ENCODE data around the gene STIM1. TPM values are rescaled to one million over a fixed set of nuclear protein-coding genes. Genes with fewer than 3 reads are reported as not detected.
A peak's percentile ranks its signal among the peaks of the same experiment; 100 is the strongest.

The STIM1 gene
- total RNA-seq, 1 experiment from 2014 or later: 55.1 TPM

DNA sequence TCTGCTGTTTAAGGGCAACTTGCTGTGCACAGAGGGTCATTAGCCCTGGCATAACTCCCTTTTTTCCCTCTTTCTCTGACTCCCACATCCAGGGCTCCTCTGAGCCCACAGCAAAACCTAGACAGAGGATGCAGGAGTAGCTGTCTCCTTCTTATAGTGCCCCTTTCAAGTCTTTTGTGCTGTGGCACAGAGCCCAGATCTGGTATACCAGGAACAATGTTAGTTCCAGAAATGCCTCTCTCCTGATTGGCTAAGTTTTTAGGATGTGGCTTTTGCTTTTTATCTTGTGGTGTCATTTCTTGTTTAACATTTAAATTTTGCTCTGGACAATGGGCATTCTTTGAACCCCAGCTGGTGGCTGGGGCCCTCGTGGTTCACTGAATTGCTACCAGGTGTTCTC, 213.5 kb downstream of the STIM1 start:
- no peak for TF ChIP-seq CTCF (IDR thresholded peaks at IDR 0.05; ENCODE audit: insufficient read depth in 1 of 2, low read depth in 1 of 2, low read length in 1 of 2, severe bottlenecking in 1 of 2, unreplicated experiment in 1 of 2)
- Mint-ChIP-seq H3K27me3 (ENCODE audit: insufficient read depth, unreplicated experiment) (no peaks in the 10 kb centered on the region), H3K36me3 (ENCODE audit: insufficient read depth, unreplicated experiment) (peaks cover under 1% of the 10 kb centered on the region), H3K9me3 (ENCODE audit: unreplicated experiment) (no peaks in the 10 kb centered on the region), H3K27ac (ENCODE audit: unreplicated experiment) (no peak overlapping the region), H3K4me1 (ENCODE audit: low read depth, unreplicated experiment) (peaks cover 26% of the 10 kb centered on the region), H3K4me3 (ENCODE audit: unreplicated experiment) (no peak overlapping the region)
- BruUV-seq (replicated peaks): no TSS peak
- Histone ChIP-seq H3K27me3 (replicated peaks; ENCODE audit: control insufficient read depth, insufficient read depth, low read length) (no peaks in the 10 kb centered on the region), H3K4me3 (ENCODE audit: low read depth, low read length) (no peak overlapping the region), H3K36me3 (ENCODE audit: control insufficient read depth, insufficient read depth, low read length) (no peaks in the 10 kb centered on the region), H3K4me1 (peaks cover 19% of the 10 kb centered on the region; the same call in 1 of the 2 replicates), H3K9me3 (no peaks in the 10 kb centered on the region)
- ChIA-PET POLR2A (no interaction called here), CTCF (interaction anchor here (1.7 kb wide), 2 partner anchors 214 to 220 kb away, joined by 3 to 7 read pairs; partner anchors contain the start of gene STIM1)
- no peak for DNase-seq
- intact Hi-C loops (cut with micrococcal nuclease; ENCODE audit: unreplicated experiment): no loop called here

DNA sequence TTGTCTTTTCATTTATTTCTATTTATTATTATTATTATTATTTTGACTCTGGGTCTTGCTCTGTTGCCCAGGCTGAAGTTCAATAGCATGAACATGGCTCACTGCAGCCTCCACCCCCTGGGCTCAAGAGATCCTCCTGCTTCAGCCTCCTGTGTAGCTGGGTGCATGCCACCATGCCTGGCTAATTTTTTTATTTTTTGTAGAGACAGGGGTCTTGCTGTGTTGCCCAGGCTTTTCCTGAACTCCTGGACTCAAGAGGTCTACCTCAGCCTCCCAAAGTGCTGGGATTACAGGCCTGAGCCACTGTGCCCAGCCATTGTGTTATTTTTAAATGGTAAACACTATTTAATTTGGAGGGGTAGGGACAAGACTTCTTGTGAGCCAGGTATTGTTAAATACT, 215.9 kb downstream of the STIM1 start:
- Histone ChIP-seq H3K9me3 (no peaks in the 10 kb centered on the region), H3K36me3 (ENCODE audit: control insufficient read depth, insufficient read depth, low read length) (no peaks in the 10 kb centered on the region), H3K4me1 (no peaks in the 10 kb centered on the region), H3K4me3 (ENCODE audit: low read depth, low read length) (no peak overlapping the region), H3K27me3 (replicated peaks; ENCODE audit: control insufficient read depth, insufficient read depth, low read length) (no peaks in the 10 kb centered on the region)
- Mint-ChIP-seq H3K4me3 (ENCODE audit: unreplicated experiment) (no peak overlapping the region), H3K27ac (ENCODE audit: unreplicated experiment) (no peak overlapping the region), H3K9me3 (ENCODE audit: unreplicated experiment) (no peaks in the 10 kb centered on the region), H3K27me3 (ENCODE audit: insufficient read depth, unreplicated experiment) (no peaks in the 10 kb centered on the region), H3K36me3 (ENCODE audit: insufficient read depth, unreplicated experiment) (peaks cover 6% of the 10 kb centered on the region), H3K4me1 (ENCODE audit: low read depth, unreplicated experiment) (peaks cover 6% of the 10 kb centered on the region)
- POLR2A ChIA-PET: no interaction called here
- no TSS peak for BruUV-seq (replicated peaks)
- TF ChIP-seq CTCF (IDR thresholded peaks at IDR 0.05; ENCODE audit: insufficient read depth in 1 of 2, low read depth in 1 of 2, low read length in 1 of 2, severe bottlenecking in 1 of 2, unreplicated experiment in 1 of 2): no peak
- CTCF ChIA-PET: interaction anchor here (0.9 to 4.1 kb wide), 7 partner anchors 16 to 263 kb away, joined by 3 to 81 read pairs (median 15); partner anchors contain the start of genes PGAP2, RHOG and STIM1
- intact Hi-C loops (cut with micrococcal nuclease; ENCODE audit: unreplicated experiment): loop anchor here (10.0 kb wide), 2 partner anchors 117 to 147 kb away; no protein-coding TSS in a partner anchor
- DNase-seq: no peak

GRCh38 chr11:4071914-4072313, 216.4 kb downstream of the STIM1 start:
- Mint-ChIP-seq H3K4me3 (ENCODE audit: unreplicated experiment) (no peak overlapping the region), H3K27me3 (ENCODE audit: insufficient read depth, unreplicated experiment) (no peaks in the 10 kb centered on the region), H3K36me3 (ENCODE audit: insufficient read depth, unreplicated experiment) (peaks cover 6% of the 10 kb centered on the region), H3K9me3 (ENCODE audit: unreplicated experiment) (no peaks in the 10 kb centered on the region), H3K27ac (ENCODE audit: unreplicated experiment) (no peak overlapping the region), H3K4me1 (ENCODE audit: low read depth, unreplicated experiment) (peaks cover under 1% of the 10 kb centered on the region)
- no peaks in the 10 kb centered on the region for H3K4me1 ChIP-seq
- H3K36me3 ChIP-seq (ENCODE audit: control insufficient read depth, insufficient read depth, low read length): no peaks in the 10 kb centered on the region
- ChIA-PET CTCF (interaction anchor here (0.7 to 4.1 kb wide), 10 partner anchors 17 to 263 kb away, joined by 3 to 81 read pairs (median 4); partner anchors contain the start of genes PGAP2, RHOG and STIM1), POLR2A (interaction anchor here (1.5 kb wide), 1 partner anchor 230 kb away, joined by 4 read pairs; no protein-coding TSS in a partner anchor)
- no peaks in the 10 kb centered on the region for H3K9me3 ChIP-seq
- intact Hi-C loops (cut with micrococcal nuclease; ENCODE audit: unreplicated experiment): loop anchor here (1.0 to 10.0 kb wide), 7 partner anchors 53 to 264 kb away; partner anchors contain the start of gene PGAP2
- no peak overlapping the region for H3K4me3 ChIP-seq (ENCODE audit: low read depth, low read length)
- no TSS peak for BruUV-seq (replicated peaks)
- TF ChIP-seq CTCF (IDR thresholded peaks at IDR 0.05; ENCODE audit: insufficient read depth in 1 of 2, low read depth in 1 of 2, low read length in 1 of 2, severe bottlenecking in 1 of 2, unreplicated experiment in 1 of 2): no peak
- no peaks in the 10 kb centered on the region for H3K27me3 ChIP-seq (replicated peaks; ENCODE audit: control insufficient read depth, insufficient read depth, low read length)
- DNase-seq: peak in 1 of 2 experiments; percentile 26

All from Caco-2 (cell line).